ENCODE results near the gene JAKMIP1. TPM values are rescaled to one million over a fixed set of nuclear protein-coding genes. Genes with fewer than 3 reads are reported as not detected.

Gene JAKMIP1
- total RNA-seq, 1 experiment from 2014 or later: not detected

GRCh38 chr4:5982156-5982973, 218.0 kb downstream of the JAKMIP1 start:
- Histone ChIP-seq H3K27ac (no peak overlapping the region), H3K4me1 (no peaks in the 10 kb centered on the region), H3K27me3 (no peaks in the 10 kb centered on the region; the same call in 1 of the 2 replicates), H3K9me3 (replicated peaks) (no peaks in the 10 kb centered on the region; the same call in 1 of the 2 replicates), H3K4me3 (no peak overlapping the region), H3K36me3 (no peaks in the 10 kb centered on the region)
- DNase-seq: no peak

GRCh38 chr4:5980436-5981155, 219.8 kb downstream of the JAKMIP1 start:
- H3K4me1 ChIP-seq: no peaks in the 10 kb centered on the region
- no peaks in the 10 kb centered on the region for H3K36me3 ChIP-seq
- DNase-seq: peak in 1 of 2 experiments; percentile 34
- no peak overlapping the region for H3K4me3 ChIP-seq
- H3K27ac ChIP-seq: no peak overlapping the region
- no peaks in the 10 kb centered on the region for H3K9me3 ChIP-seq (replicated peaks)
- no peaks in the 10 kb centered on the region; the same call in 1 of the 2 replicates for H3K27me3 ChIP-seq

- Histone ChIP-seq H3K27ac (no peak overlapping the region), H3K36me3 (no peaks in the 10 kb centered on the region), H3K9me3 (replicated peaks) (no peaks in the 10 kb centered on the region), H3K4me1 (no peaks in the 10 kb centered on the region), H3K27me3 (no peaks in the 10 kb centered on the region; the same call in 1 of the 2 replicates), H3K4me3 (no peak overlapping the region)
- DNase-seq: peak; percentile 71 to 74
Measured at GRCh38 chr4:5979981-5980380, 220.4 kb downstream of the JAKMIP1 start.

GRCh38 chr4:5976921-5977320, 223.4 kb downstream of the JAKMIP1 start:
- H3K9me3 ChIP-seq (replicated peaks): no peaks in the 10 kb centered on the region
- no peak for DNase-seq
- H3K27ac ChIP-seq: no peak overlapping the region
- no peaks in the 10 kb centered on the region for H3K36me3 ChIP-seq
- no peak overlapping the region for H3K4me3 ChIP-seq
- H3K27me3 ChIP-seq: no peaks in the 10 kb centered on the region; the same call in 1 of the 2 replicates
- H3K4me1 ChIP-seq: no peaks in the 10 kb centered on the region

- H3K27me3 ChIP-seq: no peaks in the 10 kb centered on the region; the same call in 1 of the 2 replicates
- DNase-seq: no peak
- H3K9me3 ChIP-seq (replicated peaks): no peaks in the 10 kb centered on the region
Measured at GRCh38 chr4:5976431-5976830, 223.9 kb downstream of the JAKMIP1 start.

More at GRCh38 chr4:5976431-5976830, 223.9 kb downstream of the JAKMIP1 start:
- Histone ChIP-seq H3K27ac (no peak overlapping the region), H3K4me3 (no peak overlapping the region), H3K4me1 (no peaks in the 10 kb centered on the region), H3K36me3 (no peaks in the 10 kb centered on the region)

Other genes with a start within 250 kb of the JAKMIP1 start
- gene C4orf50, start 182.1 kb downstream of the JAKMIP1 start, total RNA-seq (2014; rRNA removed; shearing (Covaris generic)): not detected in 2 replicates
- gene WFS1, start 69.3 kb upstream of the JAKMIP1 start, total RNA-seq (2014; rRNA removed; shearing (Covaris generic)): 14.6 and 15.6 TPM in 2 replicates